A673 (cell line): Measurements from ENCODE around the gene HNF4A.

ENCODE experiments used
- EZH2 ChIP-seq: fragments of 200-600 bp; sonication (generic); IDR thresholded peaks from 2 replicates; pipeline ENCODE4 v1.6.1; 2017; ENCODE audit warnings: borderline replicate concordance, low read depth, mild to moderate bottlenecking, mixed read lengths, antibody characterized with exemption, low read length; ENCODE audit not compliant: poor library complexity, severe bottlenecking
- TF ChIP-seq, protein P1 (sequence below): fragments of 300-800, 200-600 bp; sonication (generic); conservative IDR thresholded peaks from 2 replicates; pipeline ENCODE4 v1.5.1; 2017; ENCODE audit warnings: low read depth, mild to moderate bottlenecking, antibody characterized with exemption, low read length, moderate library complexity, mixed read lengths

DNA sequence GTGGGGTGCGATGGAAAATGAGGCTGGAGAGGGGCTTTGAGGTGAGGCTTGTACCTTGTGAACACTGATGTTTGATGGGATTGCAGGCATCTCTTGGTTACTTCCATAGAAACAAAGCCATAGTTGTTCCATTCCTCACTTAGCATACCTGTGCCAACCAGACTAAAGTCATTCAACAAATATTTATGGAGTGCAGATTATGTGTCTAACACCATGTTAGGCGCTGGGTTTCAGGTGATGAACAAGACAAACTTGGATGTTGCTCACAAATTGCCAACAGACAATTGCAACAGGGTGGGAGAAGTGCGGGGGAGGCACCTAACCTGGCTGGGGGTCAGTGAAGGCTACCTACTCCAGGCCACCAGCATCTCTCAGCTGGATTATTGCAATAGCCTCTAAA, 121.7 kb downstream of the HNF4A start:
- TF ChIP-seq, protein P1, sequence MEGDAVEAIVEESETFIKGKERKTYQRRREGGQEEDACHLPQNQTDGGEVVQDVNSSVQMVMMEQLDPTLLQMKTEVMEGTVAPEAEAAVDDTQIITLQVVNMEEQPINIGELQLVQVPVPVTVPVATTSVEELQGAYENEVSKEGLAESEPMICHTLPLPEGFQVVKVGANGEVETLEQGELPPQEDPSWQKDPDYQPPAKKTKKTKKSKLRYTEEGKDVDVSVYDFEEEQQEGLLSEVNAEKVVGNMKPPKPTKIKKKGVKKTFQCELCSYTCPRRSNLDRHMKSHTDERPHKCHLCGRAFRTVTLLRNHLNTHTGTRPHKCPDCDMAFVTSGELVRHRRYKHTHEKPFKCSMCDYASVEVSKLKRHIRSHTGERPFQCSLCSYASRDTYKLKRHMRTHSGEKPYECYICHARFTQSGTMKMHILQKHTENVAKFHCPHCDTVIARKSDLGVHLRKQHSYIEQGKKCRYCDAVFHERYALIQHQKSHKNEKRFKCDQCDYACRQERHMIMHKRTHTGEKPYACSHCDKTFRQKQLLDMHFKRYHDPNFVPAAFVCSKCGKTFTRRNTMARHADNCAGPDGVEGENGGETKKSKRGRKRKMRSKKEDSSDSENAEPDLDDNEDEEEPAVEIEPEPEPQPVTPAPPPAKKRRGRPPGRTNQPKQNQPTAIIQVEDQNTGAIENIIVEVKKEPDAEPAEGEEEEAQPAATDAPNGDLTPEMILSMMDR: no peak
- TF ChIP-seq EZH2: no peak
